Superior temporal gyrus (tissue), 1 donor: ENCODE measurements around the gene CCDC192.

Experiments
- DNase-seq: peaks from one replicate; pipeline ENCODE4 v3.0.0-alpha.2; 2016; ENCODE audit errors: extremely low spot score

Gene CCDC192

GRCh38 chr5:127957701-127958239, 254.6 kb downstream of the CCDC192 start:
- DNase-seq = no peak

- DNase-seq = no peak
Measured at GRCh38 chr5:127958421-127959011, 255.3 kb downstream of the CCDC192 start.

- peak; percentile 65 for DNase-seq
Measured at GRCh38 chr5:127959152-127959764, 256.1 kb downstream of the CCDC192 start.

- no peak for DNase-seq
Measured at GRCh38 chr5:127960270-127960691, 257.1 kb downstream of the CCDC192 start.

- DNase-seq = no peak
Measured at GRCh38 chr5:127961006-127961762, 258.0 kb downstream of the CCDC192 start.

- DNase-seq = no peak
Measured at GRCh38 chr5:127961763-127962145, 258.6 kb downstream of the CCDC192 start.

GRCh38 chr5:127962491-127962890, 259.3 kb downstream of the CCDC192 start:
- no peak for DNase-seq

- DNase-seq = no peak
Measured at GRCh38 chr5:127963233-127963632, 260.0 kb downstream of the CCDC192 start.

GRCh38 chr5:127963931-127964330, 260.7 kb downstream of the CCDC192 start:
- DNase-seq = no peak

- no peak for DNase-seq
Measured at GRCh38 chr5:127967323-127967982, 264.3 kb downstream of the CCDC192 start.

GRCh38 chr5:127967983-127968592, 264.9 kb downstream of the CCDC192 start:
- no peak for DNase-seq

- DNase-seq = no peak
Measured at GRCh38 chr5:127969002-127969401, 265.8 kb downstream of the CCDC192 start.

- peak; percentile 40 for DNase-seq
Measured at GRCh38 chr5:127969651-127970050, 266.5 kb downstream of the CCDC192 start.

GRCh38 chr5:127970081-127970480, 266.9 kb downstream of the CCDC192 start:
- DNase-seq = no peak

GRCh38 chr5:127970854-127971425, 267.7 kb downstream of the CCDC192 start:
- DNase-seq = no peak

GRCh38 chr5:127975961-127976360, 272.8 kb downstream of the CCDC192 start:
- no peak for DNase-seq

GRCh38 chr5:127976525-127976924, 273.3 kb downstream of the CCDC192 start:
- no peak for DNase-seq

GRCh38 chr5:127976991-127977717, 274.0 kb downstream of the CCDC192 start:
- no peak for DNase-seq

GRCh38 chr5:127978738-127979300, 275.6 kb downstream of the CCDC192 start:
- no peak for DNase-seq

GRCh38 chr5:127979475-127979874, 276.3 kb downstream of the CCDC192 start:
- DNase-seq = no peak
